Naive thymus-derived CD4-positive, alpha-beta T cell (primary cell): ENCODE data around the gene ARRDC2. TPM values are rescaled to one million over a fixed set of nuclear protein-coding genes. Genes with fewer than 3 reads are reported as not detected.
A peak's percentile ranks its signal among the peaks of the same experiment; 100 is the strongest.
"Not testable (repeated sequence)": the region's sequence is repeated elsewhere in the genome, so short reads cannot be mapped to it uniquely, and the experiment has no call there.

Experiments
- ATAC-seq: fragments of 150-1000 bp; cut with Tn5 transposase; 2 replicates; pipeline ENCODE4 v1.10.0; 2021; ENCODE audit warnings: mild to moderate bottlenecking, moderate library complexity
- CTCF ChIA-PET: fragments of 350-600 bp; sonication (Branson Sonifier 250); formaldehyde crosslinking; loops from one replicate; lab custom pipeline; 2021; ENCODE audit warnings: antibody characterized with exemption; lab: Charles Lee
- POLR2A ChIA-PET: fragments of 350-600 bp; sonication (Branson Sonifier 250); formaldehyde crosslinking; loops from one replicate; lab custom pipeline; 2021; ENCODE audit warnings: antibody characterized with exemption, inconsistent platforms; lab: Charles Lee
- DNase-seq, 9 donors: peaks; one replicate each; pipeline versions ENCODE4 v3.0.0 to v3.0.0-alpha.2; 2020 to 2022; ENCODE audit warnings: mixed read lengths in 1 of 9
- H3K27ac ChIP-seq: one replicate; pipeline ENCODE4 v1.7.0; 2013; ENCODE audit warnings: mild to moderate bottlenecking, low read depth, low read length, moderate library complexity
- H3K27me3 ChIP-seq, 2 donors: one replicate each; pipeline ENCODE4 v1.7.0; 2013; ENCODE audit warnings: low read length in 2 of 2, mild to moderate bottlenecking in 2 of 2, moderate library complexity in 2 of 2; ENCODE audit not compliant: control insufficient read depth in 2 of 2, insufficient read depth in 2 of 2
- H3K36me3 ChIP-seq, 3 experiments: 1 replicate in 2 of 3; 2 replicates in 1 of 3; pipeline ENCODE4 v1.7.0; 2013; ENCODE audit warnings: low read length in 3 of 3, mild to moderate bottlenecking in 3 of 3, moderate library complexity in 1 of 3; ENCODE audit not compliant: insufficient read depth in 3 of 3, control insufficient read depth in 2 of 3
- H3K4me1 ChIP-seq, 2 donors: one replicate each; pipeline ENCODE4 v1.7.0; 2013; ENCODE audit warnings: low read length in 2 of 2, mild to moderate bottlenecking in 2 of 2, moderate library complexity in 1 of 2; ENCODE audit not compliant: control insufficient read depth in 2 of 2, insufficient read depth in 2 of 2
- H3K4me3 ChIP-seq: 2 replicates; pipeline ENCODE4 v1.7.0; 2013; ENCODE audit warnings: mild to moderate bottlenecking, low read length
- H3K9me3 ChIP-seq, 3 experiments: 1 replicate in 2 of 3; 2 replicates in 1 of 3; pipeline ENCODE4 v1.7.0; 2013; ENCODE audit warnings: low read length in 3 of 3; ENCODE audit not compliant: control insufficient read depth in 2 of 3
- H3K27ac Mint-ChIP-seq, 9 donors: one replicate each; pipeline ENCODE4 v1.8.0; 2020 to 2022; ENCODE audit warnings: mixed read lengths in 9 of 9, mild to moderate bottlenecking in 8 of 9, moderate library complexity in 5 of 9, inconsistent platforms in 2 of 9
- H3K27me3 Mint-ChIP-seq, 5 donors: one replicate each; pipeline ENCODE4 v1.8.0; 2021 to 2022; ENCODE audit warnings: mixed read lengths in 5 of 5, mild to moderate bottlenecking in 1 of 5
- H3K36me3 Mint-ChIP-seq, 5 donors: one replicate each; pipeline ENCODE4 v1.8.0; 2020 to 2022; ENCODE audit warnings: mixed read lengths in 5 of 5, mild to moderate bottlenecking in 3 of 5, inconsistent platforms in 1 of 5
- H3K4me1 Mint-ChIP-seq, 7 donors: one replicate each; pipeline ENCODE4 v1.8.0; 2020 to 2022; ENCODE audit warnings: mixed read lengths in 7 of 7, mild to moderate bottlenecking in 3 of 7, inconsistent platforms in 1 of 7
- H3K4me3 Mint-ChIP-seq, 10 donors: one replicate each; pipeline ENCODE4 v1.8.0; 2020 to 2022; ENCODE audit warnings: mild to moderate bottlenecking in 10 of 10, mixed read lengths in 10 of 10, moderate library complexity in 6 of 10, inconsistent platforms in 2 of 10
- H3K9me3 Mint-ChIP-seq, 11 donors: one replicate each; pipeline ENCODE4 v1.8.0; 2020 to 2022; ENCODE audit warnings: mixed read lengths in 11 of 11, mild to moderate bottlenecking in 4 of 11, inconsistent platforms in 1 of 11, moderate library complexity in 1 of 11
- intact Hi-C, 2 donors: fragments of 100-400 bp; cut with micrococcal nuclease; formaldehyde crosslinking; loops; one replicate each; pipeline ENCODE4 v1.15.1; 2023
- polyA plus RNA-seq, 2 donors: library from polyadenylated mRNA; unstranded; fragments of 300-500 nt; fragmentation: Illumina TruSeq; gene quantifications; one replicate each; pipeline ENCODE4 v1.2.3, GENCODE V29; 2021
- total RNA-seq, 6 experiments: library from RNA in 5 of 6; stranded (reverse) in 5 of 6; gene quantifications; 1 replicate in 5 of 6; 2 replicates in 1 of 6; pipeline ENCODE4 v1.2.3 and lab custom pipeline; 2021 to 2026

ARRDC2 gene
- total and polyA plus RNA-seq, 7 experiments from 2014 or later = 31.8 to 237 (median 146) TPM

GRCh38 chr19:18001777-18002345 lies 6.1 kb upstream of the ARRDC2 start:
- Mint-ChIP-seq H3K36me3 (peaks cover 0 to 7% (median 3%) of the 10 kb centered on the region in 5 donors), H3K27me3 (no peaks in the 10 kb centered on the region), H3K9me3 (peaks cover 0 to 3% (median 0%) of the 10 kb centered on the region in 11 donors), H3K4me3 (peak overlapping the region; percentile 84 to 97 (median 91)), H3K4me1 (peaks cover 10 to 35% (median 20%) of the 10 kb centered on the region in 7 donors), H3K27ac (peak overlapping the region; percentile 82 to 96 (median 92))
- Histone ChIP-seq H3K4me1 (peaks cover 19 to 30% of the 10 kb centered on the region in 2 donors), H3K36me3 (peaks cover 0 to 6% (median 0%) of the 10 kb centered on the region in 3 experiments), H3K9me3 (no peaks in the 10 kb centered on the region), H3K4me3 (peak overlapping the region; percentile 78), H3K27ac (peak overlapping the region; percentile 97), H3K27me3 (no peaks in the 10 kb centered on the region)
- ChIA-PET POLR2A (interaction anchor here (0.8 to 4.6 kb wide), 20 partner anchors 8 to 202 kb away, joined by 3 to 35 read pairs (median 6); partner anchors contain the start of genes CCDC124, IL12RB1, MAST3 and MPV17L2), CTCF (interaction anchor here (0.8 to 13.8 kb wide), 9 partner anchors 55 to 150 kb away, joined by 3 to 224 read pairs (median 4); partner anchors contain the start of genes CCDC124 and RPL18A)
- intact Hi-C loops = loop anchor here (1.0 to 5.0 kb wide), 6 partner anchors 55 to 171 kb away; partner anchors contain the start of genes IFI30 (in 1 of the 2), RPL18A (in 1 of the 2) and SLC5A5 (in 1 of the 2)
- no peak for DNase-seq
- no peak for ATAC-seq

GRCh38 chr19:18002347-18002850 lies 5.6 kb upstream of the ARRDC2 start:
- H3K27me3 ChIP-seq = no peaks in the 10 kb centered on the region
- H3K4me1 ChIP-seq = peaks cover 16 to 35% of the 10 kb centered on the region in 2 donors
- Mint-ChIP-seq H3K27me3 (no peaks in the 10 kb centered on the region), H3K4me3 (peak overlapping the region; percentile 84 to 97 (median 91)), H3K36me3 (peaks cover 0 to 12% (median 4%) of the 10 kb centered on the region in 5 donors), H3K4me1 (peaks cover 11 to 39% (median 23%) of the 10 kb centered on the region in 7 donors), H3K27ac (peak overlapping the region; percentile 82 to 96 (median 92)), H3K9me3 (peaks cover 0 to 3% (median 0%) of the 10 kb centered on the region in 11 donors)
- CTCF ChIA-PET = interaction anchor here (0.7 to 13.8 kb wide), 7 partner anchors 40 to 117 kb away, joined by 3 to 224 read pairs (median 4); partner anchors contain the start of gene CCDC124
- peaks cover 0 to 6% (median 0%) of the 10 kb centered on the region in 3 experiments for H3K36me3 ChIP-seq
- H3K9me3 ChIP-seq = no peaks in the 10 kb centered on the region
- POLR2A ChIA-PET = interaction anchor here (0.9 to 4.6 kb wide), 13 partner anchors 8 to 279 kb away, joined by 3 to 35 read pairs (median 5); partner anchors contain the start of genes IL12RB1, JUND and MPV17L2
- H3K4me3 ChIP-seq = peak overlapping the region; percentile 78
- ATAC-seq (no peak), DNase-seq (peak in 1 of 9 donors; percentile 17)
- intact Hi-C loops = loop anchor here in 1 of 2 donors (5.0 kb wide), 1 partner anchor 130 kb away; the partner anchor contains the start of gene SLC5A5
- peak overlapping the region; percentile 97 for H3K27ac ChIP-seq

GRCh38 chr19:18005750-18006149 lies 2.2 kb upstream of the ARRDC2 start:
- not testable (repeated sequence) for H3K9me3 Mint-ChIP-seq, H3K27ac Mint-ChIP-seq, H3K27me3 Mint-ChIP-seq, H3K9me3 ChIP-seq, H3K27ac ChIP-seq, H3K4me3 Mint-ChIP-seq, H3K27me3 ChIP-seq, ATAC-seq, H3K4me3 ChIP-seq, DNase-seq
- peaks cover 0 to 27% (median 8%) of the 10 kb centered on the region in 5 donors for H3K36me3 Mint-ChIP-seq
- peaks cover 16 to 41% (median 26%) of the 10 kb centered on the region in 7 donors for H3K4me1 Mint-ChIP-seq
- ChIA-PET CTCF (interaction anchor here (2.2 to 12.8 kb wide), 3 partner anchors 24 to 53 kb away, joined by 10 to 147 read pairs (median 13); no protein-coding TSS in a partner anchor), POLR2A (interaction anchor here (28.2 kb wide), 1 partner anchor 36 kb away, joined by 961 read pairs; no protein-coding TSS in a partner anchor)
- intact Hi-C loops = loop anchor here in 1 of 2 donors (2.0 to 5.0 kb wide), 2 partner anchors 113 to 317 kb away; partner anchors contain the start of gene LSM4
- Histone ChIP-seq H3K36me3 (peaks cover 0 to 28% (median 0%) of the 10 kb centered on the region in 3 experiments), H3K4me1 (peaks cover 34% of the 10 kb centered on the region in 2 donors)

GRCh38 chr19:18007044-18007916 lies 690 bp upstream of the ARRDC2 start:
- DNase-seq = peak; percentile 70 to 88 (median 82)
- ChIA-PET POLR2A (interaction anchor here (0.6 to 28.2 kb wide), 12 partner anchors 11 to 317 kb away, joined by 3 to 961 read pairs (median 4); partner anchors contain the start of genes MAST3 and SLC5A5), CTCF (interaction anchor here (0.6 to 12.8 kb wide), 12 partner anchors 10 to 90 kb away, joined by 3 to 147 read pairs (median 4); partner anchors contain the start of gene MAST3)
- Mint-ChIP-seq H3K4me3 (peak overlapping the region; percentile 86 to 98 (median 92)), H3K36me3 (peaks cover 0 to 32% (median 11%) of the 10 kb centered on the region in 5 donors), H3K4me1 (peaks cover 19 to 45% (median 28%) of the 10 kb centered on the region in 7 donors), H3K27me3 (no peaks in the 10 kb centered on the region), H3K27ac (peak overlapping the region; percentile 71 to 99 (median 94)), H3K9me3 (peaks cover 0 to 2% (median 0%) of the 10 kb centered on the region in 11 donors)
- peak; percentile 74 for ATAC-seq
- Histone ChIP-seq H3K36me3 (peaks cover 0 to 38% (median 7%) of the 10 kb centered on the region in 3 experiments), H3K4me3 (peak overlapping the region; percentile 53), H3K4me1 (peaks cover 28 to 36% of the 10 kb centered on the region in 2 donors), H3K27ac (peak overlapping the region; percentile 91), H3K27me3 (no peaks in the 10 kb centered on the region), H3K9me3 (no peaks in the 10 kb centered on the region)
- intact Hi-C loops = loop anchor here (1.0 to 5.0 kb wide), 6 partner anchors 38 to 315 kb away; partner anchors contain the start of gene LSM4 (in 1 of the 2)

GRCh38 chr19:18008814-18009213 lies 844 bp downstream of the ARRDC2 start:
- H3K4me1 ChIP-seq = peaks cover 20 to 45% of the 10 kb centered on the region in 2 donors
- no peak for DNase-seq

More at GRCh38 chr19:18008814-18009213, 844 bp downstream of the ARRDC2 start:
- peaks cover 22 to 49% (median 37%) of the 10 kb centered on the region in 7 donors for H3K4me1 Mint-ChIP-seq
- intact Hi-C loops = loop anchor here (1.0 to 5.0 kb wide), 4 partner anchors 12 to 590 kb away; partner anchors contain the start of gene LSM4 (in 1 of the 2)
- no peak for ATAC-seq
- CTCF ChIA-PET = interaction anchor here (0.6 to 12.8 kb wide), 6 partner anchors 15 to 89 kb away, joined by 3 to 147 read pairs (median 8); partner anchors contain the start of gene MAST3
- peak overlapping the region; percentile 79 for H3K4me3 ChIP-seq
- no peaks in the 10 kb centered on the region for H3K27me3 Mint-ChIP-seq
- H3K36me3 Mint-ChIP-seq = peaks cover 8 to 43% (median 17%) of the 10 kb centered on the region in 5 donors
- POLR2A ChIA-PET = interaction anchor here (0.6 to 28.2 kb wide), 7 partner anchors 8 to 320 kb away, joined by 3 to 961 read pairs (median 5); partner anchors contain the start of gene PIK3R2
- no peaks in the 10 kb centered on the region for H3K27me3 ChIP-seq
- H3K27ac ChIP-seq = peak overlapping the region; percentile 91
- H3K27ac Mint-ChIP-seq = peak overlapping the region; percentile 77 to 99 (median 95)
- H3K9me3 Mint-ChIP-seq = peaks cover 0 to 2% (median 0%) of the 10 kb centered on the region in 11 donors
- peak overlapping the region; percentile 86 to 95 (median 92) for H3K4me3 Mint-ChIP-seq
- H3K9me3 ChIP-seq = no peaks in the 10 kb centered on the region
- peaks cover 0 to 53% (median 21%) of the 10 kb centered on the region in 3 experiments for H3K36me3 ChIP-seq
